Measurements from ENCODE around the gene MAML2.

MAML2 gene

DNA sequence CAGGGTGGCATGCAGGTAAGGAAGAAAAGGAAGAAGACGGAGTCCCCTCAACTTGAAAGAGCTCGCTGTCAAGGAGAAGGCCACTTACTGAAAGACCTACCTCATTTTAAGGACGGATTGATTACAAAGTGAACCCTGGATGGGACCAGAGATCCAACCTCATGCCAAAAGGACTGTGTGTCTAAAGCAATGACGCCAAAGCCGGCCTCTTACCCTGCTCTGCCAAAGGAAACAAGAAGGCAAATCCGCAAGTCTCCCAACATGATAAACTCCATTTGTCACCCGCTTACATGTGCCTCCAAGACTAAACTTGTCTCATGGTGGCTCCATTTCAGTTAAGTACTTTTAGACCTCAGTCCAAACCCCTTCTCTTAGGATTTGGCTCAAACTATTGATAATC is 270.4 kb downstream of the MAML2 start:
- no peak for DNase-seq (ENCODE audit: low read depth in 2 of 2)

GRCh38 chr11:96070453-96070852 is 272.5 kb downstream of the MAML2 start:
- no peak for DNase-seq (ENCODE audit: low read depth in 2 of 2)

- DNase-seq (ENCODE audit: low read depth in 2 of 2): no peak
Observed at GRCh38 chr11:96067160-96067559, 275.8 kb downstream of the MAML2 start.

DNA sequence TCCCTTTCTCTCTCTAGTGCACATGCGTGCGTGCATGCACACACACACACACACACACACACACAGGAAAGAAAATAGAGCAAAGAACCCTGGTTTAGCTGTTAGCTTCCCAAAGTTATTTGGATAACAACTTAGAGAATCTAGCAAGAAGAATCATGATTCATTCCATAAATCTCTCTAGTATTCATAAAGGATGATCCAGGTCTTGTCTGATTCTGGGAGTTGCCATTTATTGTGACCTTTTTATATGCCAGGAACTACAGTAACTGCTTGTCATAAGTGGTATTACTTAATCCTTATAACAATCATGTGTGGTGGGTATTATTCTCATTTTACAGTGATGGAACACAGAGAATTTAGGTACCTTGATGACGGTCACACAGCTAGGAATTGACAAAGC is 277.6 kb downstream of the MAML2 start:
- no peak for DNase-seq (ENCODE audit: low read depth in 2 of 2)

DNA sequence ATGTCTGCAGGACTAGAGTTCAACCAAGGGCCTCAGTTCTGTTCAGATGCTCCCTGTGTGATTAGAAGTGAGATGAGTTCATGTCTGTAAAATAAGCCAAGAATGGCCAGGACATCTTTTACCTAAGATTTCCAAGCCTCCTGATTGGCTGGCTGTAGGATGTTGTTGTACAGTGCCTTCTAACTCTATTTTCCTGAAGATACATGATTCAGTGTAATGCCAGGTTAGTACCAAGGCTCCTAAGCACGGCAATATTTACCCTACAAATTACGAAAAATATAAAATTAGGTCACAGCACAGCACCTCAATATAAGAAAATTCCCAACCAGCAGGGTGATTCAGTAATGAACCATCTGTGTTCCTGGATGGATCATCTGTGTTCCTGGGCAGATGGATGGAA is 279.1 kb downstream of the MAML2 start:
- DNase-seq (ENCODE audit: low read depth in 2 of 2): no peak

GRCh38 chr11:96063053-96063452 is 279.9 kb downstream of the MAML2 start:
- no peak for DNase-seq (ENCODE audit: low read depth in 2 of 2)

DNA sequence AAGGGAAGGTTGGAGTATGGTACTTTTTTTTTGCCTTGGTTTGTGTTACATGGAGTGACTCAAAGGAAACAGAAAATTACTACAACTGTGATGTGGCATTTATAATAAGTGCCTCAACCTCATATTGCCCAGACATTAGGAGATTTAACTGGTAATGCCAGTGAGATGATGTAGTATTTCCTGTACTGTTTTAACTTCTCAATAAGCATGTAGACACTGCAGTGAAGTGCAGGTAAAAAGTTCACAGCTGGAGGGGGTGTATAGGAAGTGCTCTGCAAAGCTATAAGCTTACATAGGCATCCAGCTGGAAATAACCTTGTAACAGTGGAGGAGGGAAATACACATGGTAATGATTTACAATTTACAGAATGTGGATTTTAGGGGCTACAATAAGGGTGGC is 280.9 kb downstream of the MAML2 start:
- DNase-seq (ENCODE audit: low read depth in 2 of 2): no peak

GRCh38 chr11:96061730-96062129 is 281.3 kb downstream of the MAML2 start:
- no peak for DNase-seq (ENCODE audit: low read depth in 2 of 2)

DNA sequence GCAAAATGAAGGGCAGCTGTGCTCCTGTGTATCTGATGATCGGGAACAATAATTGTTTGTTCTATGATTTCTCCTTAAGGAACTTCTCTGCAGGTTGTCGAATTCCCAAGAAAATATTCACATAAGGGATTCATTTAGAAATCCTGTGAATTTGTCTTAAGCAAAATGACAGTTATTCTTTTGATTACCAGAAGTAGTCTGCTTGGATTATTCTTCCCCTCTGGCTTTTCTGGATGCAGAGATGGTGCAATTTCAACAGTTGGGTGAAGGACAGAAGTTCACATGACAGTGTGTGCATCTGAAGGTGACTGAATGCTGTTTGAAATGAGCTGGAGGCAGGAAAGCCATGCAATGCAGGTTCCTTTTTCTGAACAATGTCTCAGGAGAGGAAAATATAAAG is 281.9 kb downstream of the MAML2 start:
- no peak for DNase-seq (ENCODE audit: low read depth in 2 of 2)

DNA sequence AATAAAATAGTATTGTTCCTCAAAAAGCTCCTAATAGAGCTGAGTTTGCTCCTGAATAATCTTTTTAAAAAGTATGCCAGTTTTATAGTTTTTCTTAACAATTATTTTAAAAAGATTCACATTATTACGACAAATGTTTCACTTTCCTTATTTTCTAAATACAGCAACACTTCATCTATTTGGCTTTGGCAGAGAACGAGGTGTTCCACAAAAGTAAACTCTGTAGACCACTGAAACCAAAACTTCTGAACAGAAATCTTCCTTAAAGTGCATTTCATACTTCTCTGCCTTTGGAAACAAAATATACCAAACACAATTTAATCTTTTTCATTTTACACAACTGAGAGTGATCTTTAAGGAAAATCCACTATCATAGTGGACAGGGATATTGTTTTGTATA is 285.5 kb downstream of the MAML2 start:
- no peak for DNase-seq (ENCODE audit: low read depth in 2 of 2)

DNA sequence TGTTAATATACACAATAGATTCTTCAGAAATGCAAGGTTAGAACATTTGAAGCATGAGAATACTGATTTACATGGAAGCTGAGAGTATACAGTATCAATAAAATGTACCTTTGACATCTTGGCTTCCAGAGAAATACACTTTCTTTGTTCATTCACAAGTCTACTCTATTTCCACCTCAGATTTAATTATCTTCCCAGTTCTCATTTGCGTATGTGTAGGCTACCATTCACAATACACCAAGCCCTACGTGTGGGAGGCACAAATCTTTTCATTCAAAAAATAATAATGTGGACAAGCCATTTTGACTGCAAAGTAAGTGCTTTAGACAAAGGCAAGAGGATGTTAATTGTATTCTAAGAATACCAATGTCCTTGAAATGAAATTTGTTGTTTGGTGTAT is 286.4 kb downstream of the MAML2 start:
- no peak for DNase-seq (ENCODE audit: low read depth in 2 of 2)

GRCh38 chr11:96055706-96056387 is 287.1 kb downstream of the MAML2 start:
- peak in 1 of 2 experiments; percentile 56 for DNase-seq (ENCODE audit: low read depth in 2 of 2)

DNA sequence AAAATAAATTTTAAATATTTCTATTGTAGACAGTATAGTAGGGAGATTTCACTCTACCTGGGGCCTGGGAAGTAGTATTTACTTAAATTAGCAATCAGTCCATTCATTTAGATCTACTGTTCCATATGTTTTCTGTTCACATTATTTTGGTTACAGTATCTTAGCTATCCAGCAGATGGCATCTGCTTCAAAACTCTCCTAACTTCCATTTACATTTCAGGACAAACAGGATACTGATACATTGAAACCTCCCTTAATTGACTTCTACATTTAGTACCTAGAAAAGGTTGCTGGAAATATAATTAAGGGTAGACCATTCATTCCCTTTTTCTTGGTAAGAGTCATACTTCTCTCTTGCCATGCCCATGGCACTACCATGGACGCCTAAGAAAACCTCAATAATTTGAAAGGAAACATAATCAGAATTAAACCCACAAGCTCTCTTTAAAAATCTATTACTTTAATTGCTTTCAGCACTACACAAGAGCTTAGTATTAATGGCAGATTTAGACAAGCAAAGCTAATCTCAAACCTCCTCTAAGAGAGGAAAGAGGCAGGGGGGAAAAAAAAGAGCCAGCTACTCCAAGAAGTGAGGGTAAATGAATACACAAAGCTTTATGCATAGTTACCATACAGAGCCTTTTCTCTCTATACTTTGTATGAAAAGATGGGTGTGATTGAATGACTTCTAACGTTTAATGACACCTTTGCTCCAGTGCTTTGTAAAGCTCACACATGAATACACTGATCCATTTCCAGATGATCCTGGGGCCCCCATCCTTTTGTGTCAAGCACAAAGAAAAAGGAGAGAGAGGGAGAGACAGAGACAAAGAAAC is 287.9 kb downstream of the MAML2 start:
- no peak for DNase-seq (ENCODE audit: low read depth in 2 of 2)

GRCh38 chr11:96052921-96053651 is 289.9 kb downstream of the MAML2 start:
- no peak for DNase-seq (ENCODE audit: low read depth in 2 of 2)

DNA sequence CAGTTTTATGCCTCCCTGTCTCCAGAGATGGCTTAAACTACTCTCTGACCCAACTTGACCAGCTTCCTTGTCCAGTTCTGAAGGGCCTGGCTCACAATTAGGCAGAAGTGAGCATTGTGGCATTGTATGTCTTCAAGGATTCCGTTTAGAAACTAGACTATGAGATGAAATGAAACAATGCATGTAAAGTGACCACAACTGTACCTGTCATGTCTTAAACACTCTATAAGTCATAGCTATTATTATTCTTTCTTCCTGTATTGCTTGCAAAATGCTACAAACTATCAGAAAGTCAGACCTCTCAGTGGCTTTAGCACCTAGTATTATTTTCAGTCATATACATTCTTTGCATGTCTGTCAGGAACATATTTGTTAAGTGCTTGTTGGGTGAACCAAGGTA is 291.2 kb downstream of the MAML2 start:
- no peak for DNase-seq (ENCODE audit: low read depth in 2 of 2)

GRCh38 chr11:96050435-96051182 is 292.4 kb downstream of the MAML2 start:
- DNase-seq (ENCODE audit: low read depth in 2 of 2): no peak

DNA sequence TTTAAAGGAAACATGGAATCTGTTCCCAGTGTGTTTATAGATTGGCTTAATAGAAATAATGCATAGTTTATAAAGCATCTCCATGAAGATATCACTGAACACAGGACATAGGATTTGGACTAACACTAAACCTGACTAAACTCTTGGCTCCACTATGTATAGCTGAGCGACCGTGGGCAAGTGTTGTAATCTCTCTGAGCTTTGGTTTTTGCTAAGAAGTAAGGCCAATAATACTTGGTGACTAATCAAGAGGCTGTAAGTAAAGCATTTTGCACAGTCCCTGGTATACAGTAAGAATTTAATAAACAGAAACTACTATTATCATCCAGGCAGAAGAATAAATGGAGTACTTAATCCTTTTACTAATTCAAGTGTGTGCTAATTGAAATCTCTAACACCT is 293.6 kb downstream of the MAML2 start:
- DNase-seq (ENCODE audit: low read depth in 2 of 2): no peak

GRCh38 chr11:96045622-96046456 is 297.2 kb downstream of the MAML2 start:
- peak; percentile 73 to 74 for DNase-seq (ENCODE audit: low read depth in 2 of 2)

- no peak for DNase-seq (ENCODE audit: low read depth in 2 of 2)
Observed at GRCh38 chr11:96044747-96045146, 298.2 kb downstream of the MAML2 start.

DNA sequence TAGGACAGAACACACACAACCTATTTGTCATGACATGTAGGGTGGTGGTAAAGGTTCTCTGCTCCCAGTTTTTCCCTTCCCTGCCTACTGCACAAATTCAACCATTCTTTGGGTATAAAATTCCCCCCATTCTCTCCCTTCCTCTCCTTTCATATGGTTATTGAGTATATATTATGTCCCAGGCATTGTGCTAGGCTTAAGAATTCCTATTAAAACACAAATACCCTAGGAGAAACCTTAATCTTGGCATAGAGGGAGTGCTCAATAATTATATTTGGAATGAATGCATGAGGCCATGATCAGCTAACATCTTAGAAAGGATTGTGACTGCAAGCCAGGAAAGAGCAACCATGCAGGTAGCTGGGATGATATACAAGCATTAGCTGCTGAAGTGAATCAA is 298.7 kb downstream of the MAML2 start:
- DNase-seq (ENCODE audit: low read depth in 2 of 2): no peak

DNA sequence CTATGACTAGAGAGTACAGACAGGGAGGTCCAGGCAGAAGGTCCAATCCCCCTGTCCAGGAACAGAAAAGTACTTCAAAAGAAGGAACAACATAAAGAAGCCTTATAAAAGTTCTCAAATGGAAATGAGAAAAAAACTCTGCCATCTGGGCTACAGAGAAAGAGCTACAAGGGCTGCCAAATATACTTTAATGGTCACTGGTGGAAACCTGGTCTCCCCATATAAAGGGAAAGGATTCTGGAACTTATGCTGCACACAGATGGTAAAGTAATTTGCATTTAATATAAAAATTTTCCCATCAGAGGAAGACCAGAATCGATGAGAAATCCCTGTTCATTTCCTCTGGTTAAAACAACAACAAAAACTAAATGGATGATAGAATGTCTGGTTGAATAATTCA is 299.7 kb downstream of the MAML2 start:
- DNase-seq (ENCODE audit: low read depth in 2 of 2): no peak
